Kidney (tissue), 14 donors: ENCODE results near the gene PIK3R2. TPM values are rescaled to one million over a fixed set of nuclear protein-coding genes. Genes with fewer than 3 reads are reported as not detected.

ENCODE experiments used
- DNase-seq, 5 donors: peaks; one replicate each; pipeline ENCODE4 v3.0.0-alpha.2; 2013 to 2020
- FAIRE-seq: peaks from 2 replicates; lab custom pipeline; 2012; peaks lifted over from hg19 to GRCh38; lab: Jason Lieb, UNC
- H3K27ac ChIP-seq, 2 donors: one replicate each; pipeline ENCODE4 v1.7.0; 2013; ENCODE audit warnings: low read depth in 2 of 2, low read length in 2 of 2, inconsistent platforms in 1 of 2
- H3K27me3 ChIP-seq: one replicate; pipeline ENCODE4 v1.7.1; 2013; ENCODE audit warnings: low read length, inconsistent platforms; ENCODE audit not compliant: control insufficient read depth, insufficient read depth
- H3K36me3 ChIP-seq, 3 donors: one replicate each; pipeline versions ENCODE4 v1.7.0 to v1.7.1; 2013; ENCODE audit warnings: low read length in 3 of 3, control low read depth in 1 of 3, inconsistent platforms in 1 of 3; ENCODE audit not compliant: insufficient read depth in 3 of 3, control insufficient read depth in 2 of 3
- H3K4me1 ChIP-seq, 3 donors: one replicate each; pipeline versions ENCODE4 v1.7.0 to v1.7.1; 2013; ENCODE audit warnings: low read length in 3 of 3, inconsistent platforms in 1 of 3, low read depth in 1 of 3; ENCODE audit not compliant: control insufficient read depth in 2 of 3, insufficient read depth in 2 of 3
- H3K4me3 ChIP-seq, 3 donors: one replicate each; pipeline versions ENCODE4 v1.7.0 to v1.8.1; 2013; ENCODE audit warnings: low read length in 3 of 3, control low read depth in 1 of 3, inconsistent platforms in 1 of 3
- H3K9ac ChIP-seq, 3 donors: one replicate each; pipeline versions ENCODE4 v1.7.0 to v1.7.1; 2013; ENCODE audit warnings: low read length in 3 of 3, control low read depth in 1 of 3, inconsistent platforms in 1 of 3
- H3K9me3 ChIP-seq, 3 donors: one replicate each; pipeline versions ENCODE4 v1.7.0 to v1.7.1; 2013; ENCODE audit warnings: low read length in 3 of 3, control low read depth in 1 of 3, inconsistent platforms in 1 of 3; ENCODE audit not compliant: control insufficient read depth in 2 of 3, insufficient read depth in 1 of 3
- intact Hi-C: fragments of 100-400 bp; cut with DNase I; formaldehyde crosslinking; loops from one replicate; pipeline ENCODE4 v1.11.1; 2022
- polyA plus RNA-seq: library from polyadenylated mRNA; stranded (reverse); fragments of 350-450 nt; fragmentation: Illumina TruSeq; extraction: RNeasy Lipid Tissue Mini Kit (QIAGEN cat#74804); gene quantifications from one replicate; pipeline ENCODE4 v1.2.3, GENCODE V29; 2014; ENCODE audit warnings: low read depth, low replicate concordance; ENCODE audit not compliant: insufficient read depth
- total RNA-seq: library from RNA; stranded (reverse); fragmentation: NEBNext Ultra II Directional; extraction: Animal tissue kit (Norgen Biotek cat#: 25700); gene quantifications from one replicate; pipeline ENCODE4 v1.2.1, GENCODE V29; 2021
- TF ChIP-seq, protein P1 (sequence below): IDR thresholded peaks from 3 replicates; pipeline ENCODE4 v1.5.1; 2012; ENCODE audit warnings: mild to moderate bottlenecking, moderate library complexity, borderline replicate concordance; ENCODE audit not compliant: insufficient read depth; ENCODE audit errors: extremely low read depth
- donor health status: control.
- donor health status: control.
- donor health status: control.
- donor health status: control.
- donor health status: control.
- donor health status: DM: yes; HTN: yes; CAD: no.
- donor health status: Normal renal cell carcinoma (clear cell type).

Gene PIK3R2
- total and polyA plus RNA-seq, 2 donors from 2014 or later: 10.1 to 29.6 TPM

DNA sequence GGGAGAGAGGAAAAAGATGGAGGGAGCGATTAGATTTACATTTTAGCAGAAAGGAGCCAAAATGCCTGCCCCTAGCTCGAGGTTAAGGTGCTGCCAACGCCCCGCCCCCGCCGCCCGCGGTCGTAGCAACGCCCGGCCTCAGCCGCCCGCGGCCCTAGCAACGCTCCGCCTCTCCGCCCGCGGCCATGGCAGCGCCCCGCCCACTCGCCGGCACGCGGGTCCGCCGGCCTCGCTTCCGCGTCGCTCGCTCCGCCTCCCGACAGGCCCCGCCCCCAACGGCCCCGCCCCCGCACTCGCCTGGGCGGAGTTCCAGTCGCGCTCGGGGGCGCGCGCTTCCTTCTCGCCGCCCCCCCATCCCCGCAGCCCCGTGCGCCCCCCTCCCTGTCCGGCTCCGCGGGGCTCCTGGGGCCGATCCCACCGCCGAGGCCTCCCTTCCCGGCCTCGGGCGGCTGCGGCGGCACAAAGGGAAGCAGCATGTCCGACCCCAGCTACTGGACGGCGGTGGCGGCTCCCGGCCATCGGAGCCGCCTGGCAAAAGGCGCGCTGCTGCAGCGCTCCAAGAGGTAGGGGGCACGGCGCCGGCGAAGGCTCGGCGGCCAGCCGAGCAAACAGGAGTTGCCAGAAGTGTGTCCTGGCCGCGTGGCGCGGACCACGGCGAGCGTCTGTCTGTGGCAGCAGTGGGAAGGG lies 35.1 kb upstream of the PIK3R2 start:
- no peaks in the 10 kb centered on the region for H3K27me3 ChIP-seq
- TF ChIP-seq, protein P1, sequence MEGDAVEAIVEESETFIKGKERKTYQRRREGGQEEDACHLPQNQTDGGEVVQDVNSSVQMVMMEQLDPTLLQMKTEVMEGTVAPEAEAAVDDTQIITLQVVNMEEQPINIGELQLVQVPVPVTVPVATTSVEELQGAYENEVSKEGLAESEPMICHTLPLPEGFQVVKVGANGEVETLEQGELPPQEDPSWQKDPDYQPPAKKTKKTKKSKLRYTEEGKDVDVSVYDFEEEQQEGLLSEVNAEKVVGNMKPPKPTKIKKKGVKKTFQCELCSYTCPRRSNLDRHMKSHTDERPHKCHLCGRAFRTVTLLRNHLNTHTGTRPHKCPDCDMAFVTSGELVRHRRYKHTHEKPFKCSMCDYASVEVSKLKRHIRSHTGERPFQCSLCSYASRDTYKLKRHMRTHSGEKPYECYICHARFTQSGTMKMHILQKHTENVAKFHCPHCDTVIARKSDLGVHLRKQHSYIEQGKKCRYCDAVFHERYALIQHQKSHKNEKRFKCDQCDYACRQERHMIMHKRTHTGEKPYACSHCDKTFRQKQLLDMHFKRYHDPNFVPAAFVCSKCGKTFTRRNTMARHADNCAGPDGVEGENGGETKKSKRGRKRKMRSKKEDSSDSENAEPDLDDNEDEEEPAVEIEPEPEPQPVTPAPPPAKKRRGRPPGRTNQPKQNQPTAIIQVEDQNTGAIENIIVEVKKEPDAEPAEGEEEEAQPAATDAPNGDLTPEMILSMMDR: no peak
- H3K36me3 ChIP-seq: peaks cover 0 to 14% (median 3%) of the 10 kb centered on the region in 3 donors
- intact Hi-C loops: no loop called here
- no peaks in the 10 kb centered on the region for H3K9me3 ChIP-seq
- H3K4me1 ChIP-seq: peaks cover 0 to 14% (median 12%) of the 10 kb centered on the region in 3 donors
- DNase-seq (peak; percentile 90 to 97 (median 95)), FAIRE-seq (no peak)
- peak overlapping the region; percentile 8 to 65 (median 14) for H3K9ac ChIP-seq
- peak overlapping the region; percentile 52 to 66 (median 61) for H3K4me3 ChIP-seq
- peak overlapping the region in 1 of 2 donors; percentile 0 for H3K27ac ChIP-seq

DNA sequence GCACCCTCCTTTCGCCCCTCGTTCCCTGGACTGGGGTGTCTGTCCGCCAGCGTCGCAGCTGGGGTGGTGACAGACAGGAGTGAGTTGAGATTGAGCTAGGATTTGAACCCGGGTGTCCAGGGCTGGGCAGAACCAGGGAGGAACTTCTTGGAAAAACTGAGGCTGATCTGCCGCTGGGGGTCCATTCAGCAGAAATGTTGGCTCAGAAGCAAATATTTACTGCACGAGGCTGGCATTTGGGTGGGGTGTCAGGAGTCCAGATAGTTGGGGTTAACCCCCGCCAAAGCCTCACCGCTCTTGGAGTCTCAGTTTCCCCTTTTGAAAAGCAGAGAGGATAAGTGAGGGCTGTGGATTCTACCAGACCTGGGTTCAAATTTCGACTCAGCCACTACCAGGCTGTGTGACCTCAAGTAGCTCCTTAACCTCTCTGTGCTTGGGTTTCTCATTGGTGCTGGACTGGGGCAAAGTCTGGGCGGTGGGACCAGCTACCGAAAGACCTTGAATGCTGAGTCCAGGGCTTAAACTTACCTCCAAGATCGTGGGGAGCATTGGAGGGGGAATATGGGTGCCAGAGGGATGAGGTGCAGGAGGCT lies 34.4 kb upstream of the PIK3R2 start:
- Histone ChIP-seq H3K4me3 (peak overlapping the region; percentile 52 to 66 (median 61)), H3K9me3 (no peaks in the 10 kb centered on the region), H3K27ac (peak overlapping the region in 1 of 2 donors; percentile 0), H3K4me1 (peaks cover 0 to 13% (median 12%) of the 10 kb centered on the region in 3 donors), H3K36me3 (peaks cover 0 to 18% (median 3%) of the 10 kb centered on the region in 3 donors), H3K9ac (peak overlapping the region; percentile 8 to 65 (median 14)), H3K27me3 (no peaks in the 10 kb centered on the region)
- DNase-seq (no peak), FAIRE-seq (no peak)
- TF ChIP-seq, protein P1: no peak
- intact Hi-C loops: no loop called here

GRCh38 chr19:18119013-18119716 lies 33.8 kb upstream of the PIK3R2 start:
- H3K9me3 ChIP-seq: no peaks in the 10 kb centered on the region
- FAIRE-seq: no peak
- H3K27me3 ChIP-seq: no peaks in the 10 kb centered on the region
- peaks cover 0 to 13% (median 12%) of the 10 kb centered on the region in 3 donors for H3K4me1 ChIP-seq
- peak overlapping the region in 1 of 3 donors; percentile 65 for H3K9ac ChIP-seq
- no peak for DNase-seq
- H3K27ac ChIP-seq: no peak overlapping the region
- H3K4me3 ChIP-seq: no peak overlapping the region
- intact Hi-C loops: no loop called here
- TF ChIP-seq, protein P1: no peak
- H3K36me3 ChIP-seq: peaks cover 0 to 18% (median 3%) of the 10 kb centered on the region in 3 donors
